COLO668 (cell line): ENCODE results near the gene RAD51B.
"Not testable (repeated sequence)": the region's sequence is repeated elsewhere in the genome, so short reads cannot be mapped to it uniquely, and the experiment has no call there.

ENCODE experiments used
- DNase-seq: peaks from one replicate; lab custom pipeline; 2025; ENCODE audit not compliant: unreplicated experiment; lab: John Stamatoyannopoulos, UW

The RAD51B gene

DNA sequence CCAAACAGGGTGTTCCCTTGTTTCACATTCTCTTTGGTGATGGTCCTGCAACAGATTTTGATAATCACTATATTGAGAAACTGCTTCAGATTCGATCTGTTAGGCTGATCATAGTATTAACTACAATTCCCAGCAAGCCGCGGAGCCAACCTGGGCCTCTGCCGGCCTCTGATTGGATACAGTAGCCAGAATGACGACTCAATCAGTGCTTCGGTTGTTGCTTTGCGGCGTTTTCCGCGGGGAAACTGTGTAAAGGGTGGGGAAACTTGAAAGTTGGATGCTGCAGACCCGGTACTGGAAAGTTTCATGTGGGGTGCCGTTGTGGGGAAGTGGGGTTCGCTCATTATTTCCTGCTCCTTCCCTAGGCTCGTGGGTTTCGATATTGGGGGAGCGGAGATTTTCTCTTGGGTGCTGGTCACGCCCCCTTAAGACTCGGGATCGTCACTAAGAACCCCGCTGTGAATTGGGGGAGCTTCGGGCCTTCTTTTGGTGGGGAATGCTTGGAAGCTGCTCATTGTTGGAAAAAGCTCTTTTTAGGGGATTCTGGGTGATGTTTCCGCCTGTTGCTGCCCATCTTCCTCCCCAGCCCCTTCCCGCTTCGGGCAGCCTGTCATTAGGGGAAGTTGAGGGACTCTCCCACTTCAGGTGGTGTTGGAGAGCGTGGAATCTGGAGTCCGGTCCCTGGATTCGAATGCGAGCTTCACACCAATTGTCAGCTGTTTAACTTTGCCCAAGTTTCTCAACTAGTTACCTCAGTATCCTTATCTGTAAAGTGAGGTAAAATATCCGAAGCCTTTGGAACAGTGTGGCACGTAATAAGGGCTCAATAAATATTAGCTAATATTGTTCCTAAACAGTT lies at the start of gene RAD51B:
TSS of gene RAD51B (plus strand) at position 217 of the 859 bp plus-strand sequence.
- DNase-seq, result peak; percentile 86

GRCh38 chr14:67773844-67774377 lies 45.7 kb upstream of the RAD51B start:
- no peak for DNase-seq

- DNase-seq, result no peak
Measured at GRCh38 chr14:67776653-67777322, 42.8 kb upstream of the RAD51B start.

GRCh38 chr14:67778792-67779191 lies 40.8 kb upstream of the RAD51B start:
- DNase-seq, result no peak

- no peak for DNase-seq
Measured at GRCh38 chr14:67782090-67782489, 37.5 kb upstream of the RAD51B start.

- no peak for DNase-seq
Measured at GRCh38 chr14:67784244-67784823, 35.2 kb upstream of the RAD51B start.

- DNase-seq, result no peak
Measured at GRCh38 chr14:67785270-67786109, 34.1 kb upstream of the RAD51B start.

- no peak for DNase-seq
Measured at GRCh38 chr14:67787673-67788072, 31.9 kb upstream of the RAD51B start.

- no peak for DNase-seq
Measured at GRCh38 chr14:67798731-67799130, 20.8 kb upstream of the RAD51B start.

- DNase-seq, result no peak
Measured at GRCh38 chr14:67800743-67801142, 18.8 kb upstream of the RAD51B start.

DNA sequence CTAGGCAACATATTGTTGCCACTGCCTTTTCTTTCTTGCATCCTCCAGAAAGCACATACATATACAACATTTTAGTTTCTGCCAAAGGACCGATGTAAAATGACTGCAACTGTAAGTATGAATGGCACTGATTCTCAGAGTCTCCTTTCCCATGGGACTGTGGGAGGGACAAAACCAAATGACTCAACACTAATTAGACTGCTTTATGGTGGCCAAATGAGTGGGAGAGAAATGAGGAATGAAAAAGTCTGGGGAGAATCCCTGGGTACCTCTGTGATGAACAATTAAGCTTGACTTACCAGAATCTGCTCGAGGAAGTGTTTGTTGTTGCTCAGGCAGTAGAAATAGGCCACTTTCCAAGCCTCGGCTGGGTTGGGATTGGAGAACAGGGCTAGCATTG lies 13.3 kb upstream of the RAD51B start:
- no peak for DNase-seq

- DNase-seq, result no peak
Measured at GRCh38 chr14:67814821-67815220, 4.8 kb upstream of the RAD51B start.

GRCh38 chr14:67815573-67816225 lies 3.9 kb upstream of the RAD51B start:
- DNase-seq, result no peak

- DNase-seq, result peak; percentile 95
Measured at GRCh38 chr14:67816326-67817002, 3.1 kb upstream of the RAD51B start, which contains the start of gene ZFYVE26. Gene ZFYVE26 (minus strand): TSS chr14:67816590. CDS start chr14:67815963, 627 bp downstream.

DNA sequence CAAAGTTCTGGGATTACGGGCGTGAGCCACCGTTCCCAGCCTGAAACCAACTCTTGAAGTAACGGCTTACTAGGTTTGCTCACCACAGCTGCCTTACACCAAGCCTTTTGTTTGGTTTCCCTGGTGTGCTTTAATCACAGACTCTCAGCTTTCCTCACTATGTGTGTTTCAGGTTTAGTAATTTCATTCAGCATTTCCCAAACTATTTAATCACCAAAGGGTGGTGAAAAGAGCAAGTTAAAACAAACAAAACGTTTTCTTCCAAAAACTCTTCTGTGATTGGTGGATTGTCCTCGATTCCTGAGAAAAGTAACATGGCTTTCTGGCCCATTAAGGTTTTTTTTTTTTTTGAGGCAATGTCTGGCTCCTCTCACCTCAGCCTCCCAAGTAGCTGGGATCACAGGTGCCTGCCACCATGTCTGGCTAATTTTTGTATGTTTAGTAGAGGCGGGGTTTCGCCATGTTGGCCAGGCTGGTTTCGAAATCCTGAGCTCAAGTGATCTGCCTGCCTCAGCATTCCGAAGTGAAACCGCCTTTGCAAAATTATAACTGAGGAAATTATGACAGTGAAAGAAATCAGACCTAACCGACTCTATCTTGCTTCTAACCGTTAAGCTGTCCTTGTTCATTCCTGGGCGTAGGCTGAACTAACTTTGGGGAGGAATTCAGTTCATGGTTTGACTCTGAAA lies 1.7 kb upstream of the RAD51B start:
- DNase-seq, result no peak

- not testable (repeated sequence) for DNase-seq
Measured at GRCh38 chr14:67818476-67818875, 1.1 kb upstream of the RAD51B start.

- peak; percentile 37 for DNase-seq
Measured at GRCh38 chr14:67820428-67820971, 921 bp downstream of the RAD51B start.

DNA sequence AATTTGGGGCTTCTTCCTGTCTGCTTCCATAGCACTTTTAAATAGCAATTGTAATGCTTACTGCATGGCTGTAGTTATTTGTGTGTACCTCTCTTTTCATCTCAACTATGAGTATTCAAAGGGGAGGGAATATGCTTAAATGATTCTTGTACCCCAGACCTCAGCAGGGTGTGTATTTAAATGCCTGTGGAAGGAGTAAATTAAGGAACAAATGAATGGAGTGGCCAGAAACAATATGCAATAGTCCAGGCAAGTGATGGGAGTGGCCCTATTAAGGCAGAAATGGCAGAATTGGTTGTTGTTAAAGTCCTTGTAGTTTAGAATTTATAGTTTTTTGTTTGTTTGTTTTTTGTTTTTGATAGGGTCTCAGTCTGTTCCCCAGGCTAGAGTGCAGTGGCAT lies 1.5 kb downstream of the RAD51B start:
- no peak for DNase-seq

DNA sequence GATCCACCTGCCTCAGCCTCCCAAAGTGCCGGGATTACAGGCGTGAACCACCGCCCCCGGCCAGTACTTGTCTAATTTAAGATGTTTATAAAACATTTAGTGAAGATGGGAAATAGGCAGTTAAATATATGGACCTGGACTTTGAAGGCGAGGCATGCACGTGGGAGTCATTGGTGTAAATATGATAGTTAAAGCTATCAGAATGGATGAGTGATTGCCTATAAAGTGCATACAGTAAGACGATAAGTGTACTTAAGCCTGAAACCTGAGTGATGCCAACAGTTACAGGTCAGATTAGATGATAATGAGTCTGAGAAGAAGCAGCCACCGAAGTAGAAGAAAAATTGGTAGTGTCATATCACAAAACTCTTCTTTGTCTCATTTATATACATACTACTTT lies 11.5 kb downstream of the RAD51B start:
- no peak for DNase-seq
